Lung (tissue), 12 donors: ENCODE measurements around the gene CBL. TPM values are rescaled to one million over a fixed set of nuclear protein-coding genes. Genes with fewer than 3 reads are reported as not detected.

Experiments used
- ATAC-seq: fragments of 200-7000 bp; cut with Tn5 transposase; one replicate; pipeline ENCODE4 v1.9.1; 2020; ENCODE audit warnings: moderate number of reproducible peaks; ENCODE audit not compliant: insufficient read depth, low FRiP score
- DNase-seq, 3 donors: peaks; one replicate each; pipeline ENCODE4 v3.0.0-alpha.2; 2013 to 2017
- H3K27ac ChIP-seq, 2 donors: one replicate each; pipeline ENCODE4 v1.5.1; 2013; ENCODE audit warnings: mild to moderate bottlenecking in 2 of 2, moderate library complexity in 2 of 2, control low read depth in 1 of 2, inconsistent platforms in 1 of 2, low read depth in 1 of 2, low read length in 1 of 2
- H3K27me3 ChIP-seq, 3 donors: one replicate each; pipeline ENCODE4 v1.5.1; 2013; ENCODE audit warnings: low read length in 2 of 3; ENCODE audit not compliant: control insufficient read depth in 3 of 3, insufficient read depth in 3 of 3
- H3K36me3 ChIP-seq, 4 donors: one replicate each; pipeline ENCODE4 v1.5.1; 2013; ENCODE audit warnings: low read length in 4 of 4, mild to moderate bottlenecking in 1 of 4, moderate library complexity in 1 of 4; ENCODE audit not compliant: control insufficient read depth in 4 of 4, insufficient read depth in 4 of 4
- H3K4me1 ChIP-seq, 5 donors: one replicate each; pipeline ENCODE4 v1.5.1; 2013; ENCODE audit warnings: low read length in 5 of 5, mild to moderate bottlenecking in 2 of 5, moderate library complexity in 1 of 5; ENCODE audit not compliant: control insufficient read depth in 5 of 5, insufficient read depth in 5 of 5
- H3K4me3 ChIP-seq: one replicate; pipeline ENCODE4 v1.5.1; 2013; ENCODE audit warnings: mild to moderate bottlenecking, control low read depth, moderate library complexity
- H3K9ac ChIP-seq, 2 donors: one replicate each; pipeline ENCODE4 v1.5.1; 2013; ENCODE audit warnings: low read length in 2 of 2, control low read depth in 1 of 2; ENCODE audit not compliant: insufficient read depth in 1 of 2
- H3K9me3 ChIP-seq, 4 donors: one replicate each; pipeline ENCODE4 v1.5.1; 2013; ENCODE audit warnings: low read length in 3 of 4, mild to moderate bottlenecking in 1 of 4, moderate library complexity in 1 of 4; ENCODE audit not compliant: control insufficient read depth in 4 of 4, insufficient read depth in 3 of 4
- WGBS, 2 donors: extraction: QIAGEN DNeasy Blood & Tissue Kit; methylation state at CpG; one replicate each; pipeline ENCODE4 v1.1.7; 2013; 5-methylcytosine and 5-hydroxymethylcytosine counted together
- polyA plus RNA-seq, 2 donors: library from polyadenylated mRNA; stranded (reverse); fragments of 200-250 nt; gene quantifications; one replicate each; pipeline ENCODE4 v1.2.1, GENCODE V29; 2013
- total RNA-seq, 2 donors: library from RNA; depleted of rRNA in 1 of 2; stranded (reverse); fragments of >200 nt in 1 of 2; gene quantifications; one replicate each; pipeline ENCODE4 v1.2.1, GENCODE V29; 2014 to 2021
- TF ChIP-seq, protein P1 (sequence below): IDR thresholded peaks from 2 replicates; pipeline ENCODE4 v1.5.1; 2012; ENCODE audit warnings: mild to moderate bottlenecking; ENCODE audit errors: control extremely low read depth, extremely low read depth
- donor health status: control.
- donor health status: control.
- donor health status: Bipolar disorder and iron deficiency.
- donor health status: healthy.
- donor health status: DM: yes; HTN: yes; CAD: no.

Gene CBL
- total and polyA plus RNA-seq, 4 donors, result 8.7 to 25.1 (median 16.1) TPM

DNA sequence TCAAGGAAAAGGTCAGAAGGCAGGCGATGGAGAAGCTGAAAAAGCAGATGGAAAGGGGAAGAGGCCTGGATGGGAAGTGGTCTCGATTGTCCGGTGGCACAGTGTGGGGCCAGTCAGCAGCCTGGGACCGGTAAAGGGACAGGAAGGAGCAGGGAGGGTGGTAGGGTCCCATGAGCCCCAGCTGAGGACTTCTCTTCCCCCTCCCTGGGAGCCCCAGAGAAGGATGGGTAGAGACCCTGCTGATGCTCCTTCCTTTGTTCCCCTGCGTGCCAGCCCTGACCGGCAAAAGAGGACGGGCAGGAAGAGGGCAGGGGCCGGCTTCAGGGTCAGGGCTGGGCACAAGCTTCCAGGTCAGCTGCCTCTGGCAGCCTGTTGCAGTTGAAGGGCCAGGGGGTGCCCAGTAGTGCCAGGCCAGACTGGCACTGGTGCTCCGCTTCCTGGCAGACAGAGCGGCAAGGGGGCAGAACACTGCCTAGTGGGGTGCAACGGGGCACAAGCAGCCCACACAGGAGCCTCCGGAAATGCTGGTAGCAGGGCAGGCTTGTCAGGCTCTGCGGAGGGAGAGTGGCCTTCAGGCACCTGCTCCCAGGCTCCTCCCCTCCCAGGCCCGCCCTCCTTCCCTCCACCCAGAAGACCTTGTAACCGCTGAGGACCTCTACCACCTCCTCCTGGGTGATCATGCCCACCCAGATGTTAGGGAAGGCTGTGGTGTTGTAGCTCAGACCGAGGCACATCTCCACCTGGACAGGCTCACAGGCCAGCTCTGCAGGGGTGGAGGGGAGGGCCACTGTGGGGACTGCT lies 135.3 kb downstream of the CBL start:
- ATAC-seq, result no peak
- Histone ChIP-seq H3K4me3 (no peak overlapping the region), H3K36me3 (peaks cover 0 to 3% (median 1%) of the 10 kb centered on the region in 4 donors), H3K9ac (peak overlapping the region in 1 of 2 donors; percentile 58), H3K27me3 (no peaks in the 10 kb centered on the region), H3K4me1 (peaks cover 0 to 42% (median 8%) of the 10 kb centered on the region in 5 donors), H3K9me3 (no peaks in the 10 kb centered on the region), H3K27ac (peak overlapping the region; percentile 9 to 90)
- TF ChIP-seq, protein P1, sequence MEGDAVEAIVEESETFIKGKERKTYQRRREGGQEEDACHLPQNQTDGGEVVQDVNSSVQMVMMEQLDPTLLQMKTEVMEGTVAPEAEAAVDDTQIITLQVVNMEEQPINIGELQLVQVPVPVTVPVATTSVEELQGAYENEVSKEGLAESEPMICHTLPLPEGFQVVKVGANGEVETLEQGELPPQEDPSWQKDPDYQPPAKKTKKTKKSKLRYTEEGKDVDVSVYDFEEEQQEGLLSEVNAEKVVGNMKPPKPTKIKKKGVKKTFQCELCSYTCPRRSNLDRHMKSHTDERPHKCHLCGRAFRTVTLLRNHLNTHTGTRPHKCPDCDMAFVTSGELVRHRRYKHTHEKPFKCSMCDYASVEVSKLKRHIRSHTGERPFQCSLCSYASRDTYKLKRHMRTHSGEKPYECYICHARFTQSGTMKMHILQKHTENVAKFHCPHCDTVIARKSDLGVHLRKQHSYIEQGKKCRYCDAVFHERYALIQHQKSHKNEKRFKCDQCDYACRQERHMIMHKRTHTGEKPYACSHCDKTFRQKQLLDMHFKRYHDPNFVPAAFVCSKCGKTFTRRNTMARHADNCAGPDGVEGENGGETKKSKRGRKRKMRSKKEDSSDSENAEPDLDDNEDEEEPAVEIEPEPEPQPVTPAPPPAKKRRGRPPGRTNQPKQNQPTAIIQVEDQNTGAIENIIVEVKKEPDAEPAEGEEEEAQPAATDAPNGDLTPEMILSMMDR, result no peak
- 15 to 28% methylated on average over 15 to 16 of the region's 16 CpGs for WGBS, 2 donors
- DNase-seq, result no peak

DNA sequence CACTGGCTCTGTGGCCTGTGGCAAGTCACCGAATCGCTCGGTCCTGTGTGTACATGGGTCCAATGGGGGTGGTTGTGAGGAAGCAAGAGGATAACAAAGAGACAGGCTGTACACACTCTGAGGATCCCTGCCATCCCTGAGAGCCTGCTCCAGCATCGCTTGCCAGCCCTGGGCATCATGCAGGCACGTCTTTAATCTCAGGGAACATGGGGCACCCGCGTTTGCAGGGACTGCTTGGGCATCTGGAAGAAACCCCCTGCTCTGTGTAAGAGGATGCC lies 135.8 kb downstream of the CBL start:
- Histone ChIP-seq H3K27me3 (no peaks in the 10 kb centered on the region), H3K9ac (no peak overlapping the region), H3K36me3 (no peaks in the 10 kb centered on the region), H3K4me3 (no peak overlapping the region), H3K4me1 (peaks cover 0 to 37% (median 8%) of the 10 kb centered on the region in 5 donors), H3K9me3 (no peaks in the 10 kb centered on the region), H3K27ac (peak overlapping the region in 1 of 2 donors; percentile 9)
- TF ChIP-seq, protein P1, result no peak
- 72 to 76% methylated on average over 7 of the region's 7 CpGs for WGBS, 2 donors
- ATAC-seq (no peak), DNase-seq (no peak)

DNA sequence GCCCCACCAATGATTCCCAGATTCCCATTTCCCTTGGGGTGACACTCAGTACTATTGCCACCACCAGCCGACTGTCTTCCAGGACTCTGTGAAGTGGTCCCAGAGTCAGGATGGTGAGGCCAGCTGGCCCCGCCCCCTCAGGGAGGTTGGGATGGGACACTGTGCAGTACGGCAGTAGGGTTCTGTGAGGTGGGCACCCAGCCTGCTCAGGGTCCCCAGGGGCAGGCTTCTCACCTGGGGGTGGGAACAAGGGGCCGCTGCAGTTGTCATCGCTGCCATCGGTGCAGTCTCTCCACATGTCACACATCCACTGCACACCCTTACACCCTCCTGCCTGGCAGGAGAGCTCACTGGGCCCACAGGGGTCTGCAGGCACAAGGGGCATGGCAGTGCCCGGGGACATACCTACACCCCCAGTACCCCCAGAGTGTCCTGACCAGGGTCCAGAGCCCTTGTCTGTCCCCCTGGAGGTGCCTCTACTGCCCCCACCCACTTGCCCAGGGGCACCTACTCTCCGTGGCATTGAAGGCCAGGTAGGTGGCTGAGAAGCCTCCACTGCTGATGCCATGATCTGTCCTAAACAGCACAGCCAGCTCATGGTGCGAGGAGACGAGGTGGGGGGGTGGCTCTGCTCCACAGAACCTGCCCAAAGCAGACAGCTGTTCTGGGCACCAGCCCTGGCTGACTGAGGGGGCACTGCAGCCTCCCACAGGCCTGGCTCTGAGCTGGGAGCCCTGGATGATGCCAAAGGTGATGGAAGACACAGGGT lies 136.4 kb downstream of the CBL start:
- TF ChIP-seq, protein P1, result no peak
- WGBS, 2 donors, result 85 to 92% methylated on average over 10 of the region's 10 CpGs
- no peak for DNase-seq
- ATAC-seq, result no peak
- Histone ChIP-seq H3K4me3 (no peak overlapping the region), H3K9ac (no peak overlapping the region), H3K4me1 (peaks cover 0 to 31% (median 8%) of the 10 kb centered on the region in 5 donors), H3K27ac (no peak overlapping the region), H3K36me3 (no peaks in the 10 kb centered on the region), H3K27me3 (peaks cover 0 to 4% (median 0%) of the 10 kb centered on the region in 3 donors), H3K9me3 (no peaks in the 10 kb centered on the region)
